ENCODE data around the gene RNF213. TPM values are rescaled to one million over a fixed set of nuclear protein-coding genes. Genes with fewer than 3 reads are reported as not detected.
A peak's percentile ranks its signal among the peaks of the same experiment; 100 is the strongest.

RNF213 gene
- total RNA-seq, 3 donors from 2014 or later = 135 to 143 (median 136) TPM

DNA sequence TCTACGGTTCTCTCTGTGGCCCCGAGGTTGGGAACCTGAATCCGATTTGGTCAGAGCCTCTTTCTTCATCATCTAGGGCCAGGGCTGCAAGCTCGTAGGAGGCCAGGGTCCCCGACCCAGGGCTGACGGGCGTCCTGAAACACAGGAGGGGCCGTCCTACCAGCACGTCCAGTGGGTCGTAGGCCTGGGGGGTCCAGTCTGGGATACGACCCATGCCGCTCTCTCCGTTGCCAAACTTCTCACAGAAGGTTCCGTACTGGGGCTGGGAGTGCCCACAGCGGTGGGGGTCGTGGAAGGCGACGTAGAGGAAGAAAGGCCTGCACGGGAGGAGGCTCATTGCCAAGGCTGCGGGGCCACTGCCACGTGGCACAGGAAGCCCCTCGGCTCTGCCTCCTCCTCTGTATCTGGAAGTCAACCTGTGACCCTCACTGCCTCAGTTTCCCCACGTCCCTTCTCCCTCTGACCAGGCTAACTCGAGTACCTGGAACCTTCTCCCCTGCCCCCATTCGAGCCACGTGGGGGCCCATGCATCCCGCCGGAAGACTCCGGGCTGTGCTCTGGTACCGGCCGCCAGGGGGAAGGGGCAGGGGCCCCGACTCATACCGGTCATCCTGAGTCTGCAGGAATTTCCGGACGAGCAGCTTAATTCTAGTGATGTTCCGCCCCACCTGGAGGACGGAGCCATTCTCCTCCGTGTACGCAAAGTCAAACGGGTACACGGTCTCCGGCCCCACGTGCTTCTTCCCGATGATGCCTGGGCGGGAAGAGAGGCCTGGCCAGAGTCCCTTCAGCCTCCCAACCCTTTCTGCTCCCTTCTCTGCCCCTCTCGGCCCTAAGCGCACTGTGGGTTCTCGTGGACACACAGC is 46.4 kb upstream of the RNF213 start:
- no peak for ATAC-seq
- TF ChIP-seq, protein P1, sequence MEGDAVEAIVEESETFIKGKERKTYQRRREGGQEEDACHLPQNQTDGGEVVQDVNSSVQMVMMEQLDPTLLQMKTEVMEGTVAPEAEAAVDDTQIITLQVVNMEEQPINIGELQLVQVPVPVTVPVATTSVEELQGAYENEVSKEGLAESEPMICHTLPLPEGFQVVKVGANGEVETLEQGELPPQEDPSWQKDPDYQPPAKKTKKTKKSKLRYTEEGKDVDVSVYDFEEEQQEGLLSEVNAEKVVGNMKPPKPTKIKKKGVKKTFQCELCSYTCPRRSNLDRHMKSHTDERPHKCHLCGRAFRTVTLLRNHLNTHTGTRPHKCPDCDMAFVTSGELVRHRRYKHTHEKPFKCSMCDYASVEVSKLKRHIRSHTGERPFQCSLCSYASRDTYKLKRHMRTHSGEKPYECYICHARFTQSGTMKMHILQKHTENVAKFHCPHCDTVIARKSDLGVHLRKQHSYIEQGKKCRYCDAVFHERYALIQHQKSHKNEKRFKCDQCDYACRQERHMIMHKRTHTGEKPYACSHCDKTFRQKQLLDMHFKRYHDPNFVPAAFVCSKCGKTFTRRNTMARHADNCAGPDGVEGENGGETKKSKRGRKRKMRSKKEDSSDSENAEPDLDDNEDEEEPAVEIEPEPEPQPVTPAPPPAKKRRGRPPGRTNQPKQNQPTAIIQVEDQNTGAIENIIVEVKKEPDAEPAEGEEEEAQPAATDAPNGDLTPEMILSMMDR (IDR thresholded peaks at IDR 0.05) = no peak
- Histone ChIP-seq H3K36me3 (ENCODE audit: low read depth) (peaks cover 4% of the 10 kb centered on the region), H3K4me3 (no peak overlapping the region), H3K9me3 (no peaks in the 10 kb centered on the region), H3K4me1 (ENCODE audit: low read depth) (no peaks in the 10 kb centered on the region)
- intact Hi-C loops (cut with DNase I, micrococcal nuclease) = no loop called here
- peak in 1 of 3 donors; percentile 40 for DNase-seq

DNA sequence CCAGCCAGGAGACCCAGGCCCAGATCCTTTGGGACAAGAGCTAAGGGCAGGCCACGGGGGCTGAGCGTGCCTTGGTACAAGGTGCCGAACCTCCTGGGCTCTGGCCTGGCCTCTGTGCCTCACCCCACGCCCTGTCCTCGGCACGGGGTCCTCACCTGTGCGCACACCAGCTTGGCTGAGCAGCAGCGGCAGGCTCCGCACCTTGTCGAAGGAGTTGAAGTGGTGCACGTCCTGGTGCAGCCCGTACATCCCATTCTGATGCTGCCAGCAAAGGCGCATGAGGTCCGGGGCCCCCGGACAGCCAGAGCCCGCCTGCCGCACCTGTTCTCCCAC is 45.8 kb upstream of the RNF213 start:
- H3K4me3 ChIP-seq = no peak overlapping the region
- peaks cover 4% of the 10 kb centered on the region for H3K36me3 ChIP-seq (ENCODE audit: low read depth)
- no peaks in the 10 kb centered on the region for H3K9me3 ChIP-seq
- no peak for DNase-seq
- intact Hi-C loops (cut with DNase I, micrococcal nuclease) = no loop called here
- no peak for ATAC-seq
- H3K4me1 ChIP-seq (ENCODE audit: low read depth) = no peaks in the 10 kb centered on the region
- TF ChIP-seq, protein P1 (IDR thresholded peaks at IDR 0.05) = no peak

DNA sequence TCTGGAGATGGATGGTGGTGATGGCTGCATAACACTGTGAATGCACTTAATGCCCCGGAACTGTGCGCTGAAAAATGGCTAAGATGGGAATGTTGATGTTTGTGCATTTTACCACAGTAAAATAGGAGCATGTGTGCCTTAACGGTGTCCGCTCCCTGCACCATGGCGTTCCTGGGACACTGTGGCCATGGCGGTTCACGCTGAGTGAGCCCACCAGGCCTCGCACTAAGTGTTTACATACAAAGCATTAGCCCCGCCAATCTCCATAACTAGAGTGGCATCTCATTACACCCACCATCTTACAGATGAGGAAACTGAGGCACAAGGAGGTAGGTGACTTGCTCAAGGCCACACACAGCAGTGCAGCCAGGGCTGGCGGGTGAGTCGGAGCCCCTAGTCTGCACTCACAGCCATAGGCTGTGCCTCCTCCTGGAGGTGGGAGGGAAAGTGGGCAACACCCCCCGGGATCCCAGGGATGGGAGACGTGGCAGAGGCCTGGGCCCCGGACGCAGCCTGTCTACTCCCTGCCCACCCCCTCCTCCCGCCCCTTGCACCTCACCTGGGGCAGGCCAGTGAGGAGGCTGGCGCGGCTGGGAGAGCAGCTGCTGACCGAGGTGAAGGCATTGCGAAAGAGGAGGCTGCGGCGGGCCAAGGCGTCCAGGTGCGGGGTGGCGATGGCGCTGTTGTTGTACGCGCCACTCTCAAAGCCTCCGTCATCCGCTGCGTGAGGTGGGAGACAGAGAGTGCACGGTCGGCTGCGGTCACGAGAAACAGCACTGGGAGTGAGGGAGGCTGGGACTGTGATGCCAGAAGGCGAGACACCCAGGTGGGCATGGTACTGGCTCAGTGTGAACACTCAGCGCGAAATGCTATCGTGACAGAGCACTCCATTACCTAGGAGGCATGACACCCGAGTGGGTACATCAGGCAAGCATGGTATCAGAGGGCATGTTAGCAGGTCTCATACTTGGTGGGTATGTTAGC is 43.9 kb upstream of the RNF213 start:
- TF ChIP-seq, protein P1 (IDR thresholded peaks at IDR 0.05) = no peak
- H3K9me3 ChIP-seq = no peaks in the 10 kb centered on the region
- DNase-seq (peak in 1 of 3 donors; percentile 48), ATAC-seq (no peak)
- H3K4me1 ChIP-seq (ENCODE audit: low read depth) = peaks cover 3% of the 10 kb centered on the region
- no peaks in the 10 kb centered on the region for H3K36me3 ChIP-seq (ENCODE audit: low read depth)
- no peak overlapping the region for H3K4me3 ChIP-seq
- intact Hi-C loops (cut with DNase I, micrococcal nuclease) = no loop called here

DNA sequence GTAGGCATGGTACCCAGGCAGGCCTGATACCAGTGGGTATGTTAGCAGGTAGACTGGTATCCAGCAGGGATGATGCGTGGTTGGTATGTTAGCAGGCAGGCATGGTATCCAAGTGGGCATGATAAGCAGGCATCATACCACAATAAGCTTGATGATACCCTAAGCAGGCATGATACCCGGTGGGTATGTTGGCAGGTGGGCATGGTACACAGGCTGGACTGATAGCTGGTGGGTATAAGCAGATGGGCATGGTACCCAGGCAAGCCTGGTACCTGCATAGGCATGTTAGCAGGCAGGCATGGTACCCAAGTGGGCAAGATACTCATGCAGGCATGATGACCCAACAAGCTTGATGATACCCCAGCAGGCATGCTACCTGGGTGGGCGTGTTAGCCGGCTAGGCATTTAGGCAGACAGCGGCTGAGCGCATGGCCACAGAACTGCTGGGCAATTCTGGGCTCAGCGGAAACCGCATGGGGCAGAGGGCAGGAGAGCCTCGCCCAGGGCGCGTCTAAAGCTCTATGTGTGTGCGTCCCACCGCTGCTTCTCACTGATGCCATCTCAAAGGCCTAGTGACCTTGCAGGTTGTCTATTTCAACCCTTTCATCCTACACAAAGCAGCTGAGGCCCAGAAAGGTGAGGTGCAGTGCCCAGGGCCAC is 42.8 kb upstream of the RNF213 start:
- intact Hi-C loops (cut with DNase I, micrococcal nuclease) = no loop called here
- Histone ChIP-seq H3K9me3 (no peaks in the 10 kb centered on the region), H3K36me3 (ENCODE audit: low read depth) (no peaks in the 10 kb centered on the region), H3K4me1 (ENCODE audit: low read depth) (peaks cover 3% of the 10 kb centered on the region), H3K4me3 (no peak overlapping the region)
- TF ChIP-seq, protein P1 (IDR thresholded peaks at IDR 0.05) = no peak
- peak in 2 of 3 donors; percentile 30 to 40 for DNase-seq
- no peak for ATAC-seq

DNA sequence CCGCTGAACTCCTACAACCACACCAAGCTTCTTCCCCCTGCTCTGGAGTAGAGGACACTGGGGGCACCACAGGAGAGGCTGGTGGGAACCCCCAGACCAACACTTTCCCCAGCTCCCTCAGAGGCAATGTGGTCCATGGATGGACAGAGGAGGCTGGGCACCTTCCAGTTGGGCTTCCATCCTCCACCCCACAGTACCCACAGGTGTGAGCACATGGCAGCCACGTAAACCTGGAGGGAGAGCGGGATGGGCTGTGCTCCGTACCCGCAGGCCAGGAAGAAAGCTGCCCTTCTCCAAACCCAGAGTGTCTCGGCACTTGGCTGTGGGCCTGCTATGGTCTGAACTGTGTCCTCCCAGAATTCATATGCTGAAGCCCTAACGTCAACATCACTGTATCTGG is 42.3 kb upstream of the RNF213 start:
- Histone ChIP-seq H3K4me3 (no peak overlapping the region), H3K9me3 (no peaks in the 10 kb centered on the region), H3K36me3 (ENCODE audit: low read depth) (no peaks in the 10 kb centered on the region), H3K4me1 (ENCODE audit: low read depth) (peaks cover 3% of the 10 kb centered on the region)
- TF ChIP-seq, protein P1 (IDR thresholded peaks at IDR 0.05) = no peak
- DNase-seq (no peak), ATAC-seq (no peak)
- intact Hi-C loops (cut with DNase I, micrococcal nuclease) = no loop called here
